H4 (cell line): ENCODE data around the gene FOXD4. TPM values are rescaled to one million over a fixed set of nuclear protein-coding genes. Genes with fewer than 3 reads are reported as not detected.
"Not testable (repeated sequence)": the region's sequence is repeated elsewhere in the genome, so short reads cannot be mapped to it uniquely, and the experiment has no call there.

ENCODE experiments used
- DNase-seq: peaks from one replicate; pipeline ENCODE4 v3.0.0-alpha.2; 2015; ENCODE audit warnings: low spot score
- total RNA-seq: library from RNA; depleted of rRNA; stranded (reverse); fragments of >200 nt; shearing (Covaris generic); gene quantifications from 2 replicates; pipeline ENCODE4 v1.2.3, GENCODE V29; 2014; rRNA removed

The FOXD4 gene
- total RNA-seq, 1 experiment from 2014 or later, result not detected

DNA sequence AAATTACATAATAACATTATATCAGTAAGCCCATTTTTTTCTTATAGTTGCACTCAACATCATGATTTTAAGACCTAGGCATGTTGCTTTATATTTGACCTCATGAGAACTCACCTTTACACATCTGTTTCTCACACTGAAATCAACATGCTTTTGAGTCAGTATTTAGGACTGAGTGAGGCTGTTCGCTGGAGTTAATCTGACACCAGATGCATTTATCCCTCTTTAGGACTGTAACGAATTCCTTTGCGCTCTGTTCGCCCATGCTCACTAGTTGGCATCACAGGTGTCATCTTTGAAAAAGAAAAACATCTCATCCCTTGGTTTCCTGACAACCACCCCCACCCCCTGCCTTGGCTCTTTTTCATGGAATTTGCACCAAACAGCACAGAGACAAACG lies 24.3 kb downstream of the FOXD4 start:
- DNase-seq, result not testable (repeated sequence)

GRCh38 chr9:90851-91250 lies 27.4 kb downstream of the FOXD4 start:
- DNase-seq, result not testable (repeated sequence)

DNA sequence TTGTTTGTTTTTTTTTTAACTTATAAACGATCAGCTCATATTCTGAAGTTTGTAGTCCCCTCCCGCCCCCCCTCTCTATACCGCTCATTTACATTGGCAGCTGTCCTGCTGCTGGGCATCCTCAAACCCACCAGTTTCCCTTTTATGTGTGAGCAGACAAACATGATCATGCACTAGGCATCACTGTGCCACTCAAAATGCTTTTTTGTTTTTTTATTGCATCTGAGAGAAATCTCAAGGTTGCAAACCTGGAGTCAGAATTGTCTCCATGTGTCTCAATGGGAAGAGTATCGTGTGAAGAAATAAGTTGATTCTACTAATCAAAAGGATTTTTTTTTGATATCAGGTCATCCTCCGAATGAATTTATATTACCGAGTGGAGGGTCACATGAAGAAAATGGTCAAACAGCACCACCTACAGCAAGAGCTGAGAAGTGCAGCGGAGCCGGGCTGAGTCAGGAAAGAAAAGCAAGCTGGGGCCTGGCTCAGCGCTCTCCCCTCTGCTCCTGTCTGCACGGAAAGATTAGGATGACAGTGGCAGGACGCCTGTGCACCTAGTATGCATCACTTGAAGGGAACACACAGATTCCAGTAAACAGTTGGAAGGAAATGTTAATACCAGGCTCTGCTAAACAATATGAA lies 29.7 kb downstream of the FOXD4 start:
- DNase-seq, result not testable (repeated sequence)

DNA sequence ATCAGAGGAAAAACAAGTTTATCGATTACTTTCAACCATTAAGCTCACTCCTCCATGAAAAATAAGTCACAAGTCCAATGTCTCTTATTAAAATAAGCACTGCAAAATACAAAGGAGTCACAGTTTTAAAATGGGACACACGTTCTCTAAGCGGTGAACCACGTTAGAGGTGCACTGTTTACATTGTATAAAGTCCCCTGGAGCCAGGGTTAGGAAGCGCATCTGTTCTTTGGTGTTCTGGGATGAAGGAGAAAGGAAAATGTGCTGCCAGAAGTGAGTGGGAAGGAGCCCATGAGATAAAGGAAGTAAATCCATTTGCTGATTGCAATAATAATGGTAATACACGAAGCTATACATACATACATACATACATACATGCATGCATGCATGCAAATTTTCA lies 30.4 kb downstream of the FOXD4 start:
- not testable (repeated sequence) for DNase-seq

DNA sequence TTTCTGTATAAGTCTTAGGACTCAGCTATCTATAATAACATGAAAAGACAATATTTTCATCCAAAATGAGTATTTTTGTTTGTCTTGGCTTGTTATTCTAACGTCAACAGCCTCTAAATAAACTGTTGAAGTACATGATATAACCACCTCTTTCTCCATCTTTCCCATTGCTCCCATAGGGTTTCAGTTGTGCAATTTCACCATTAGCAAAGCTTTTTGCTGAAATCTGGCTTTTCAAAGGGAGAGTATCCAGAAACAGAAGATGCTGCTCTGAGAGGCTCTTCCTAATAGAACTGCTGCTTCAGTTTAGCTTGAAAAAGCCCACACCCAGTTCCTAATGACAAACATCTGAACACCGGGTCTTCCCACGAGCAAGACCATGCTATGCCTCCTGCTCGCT lies 31.1 kb downstream of the FOXD4 start:
- not testable (repeated sequence) for DNase-seq

- not testable (repeated sequence) for DNase-seq
Observed at GRCh38 chr9:86697-87096, 31.5 kb downstream of the FOXD4 start.

DNA sequence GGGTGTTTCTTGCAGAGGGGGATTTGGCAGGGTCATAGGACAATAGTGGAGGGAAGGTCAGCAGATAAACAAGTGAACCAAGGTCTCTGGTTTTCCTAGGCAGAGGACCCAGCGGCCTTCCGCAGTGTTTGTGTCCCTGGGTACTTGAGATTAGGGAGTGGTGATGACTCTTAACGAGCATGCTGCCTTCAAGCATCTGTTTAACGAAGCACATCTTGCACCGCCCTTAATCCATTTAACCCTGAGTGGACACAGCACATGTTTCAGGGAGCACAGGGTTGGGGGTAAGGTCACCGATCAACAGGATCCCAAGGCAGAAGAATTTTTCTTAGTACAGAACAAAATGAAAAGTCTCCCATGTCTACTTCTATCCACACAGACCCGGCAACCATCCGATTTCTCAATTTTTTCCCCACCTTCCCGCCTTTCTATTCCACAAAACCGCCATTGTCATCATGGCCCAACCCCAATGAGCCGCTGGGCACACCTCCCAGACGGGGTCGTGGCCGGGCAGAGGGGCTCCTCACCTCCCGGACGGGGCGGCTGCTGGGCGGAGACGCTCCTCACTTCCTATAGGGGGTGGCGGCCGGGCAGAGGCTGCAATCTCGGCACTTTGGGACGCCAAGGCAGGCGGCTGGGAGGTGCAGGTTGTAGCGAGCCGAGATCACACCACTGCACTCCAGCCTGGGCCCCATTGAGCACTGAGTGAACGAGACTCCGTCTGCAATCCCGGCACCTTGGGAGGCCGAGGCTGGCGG lies 35.1 kb downstream of the FOXD4 start:
- DNase-seq, result not testable (repeated sequence)

- not testable (repeated sequence) for DNase-seq
Observed at GRCh38 chr9:78333-78732, 39.9 kb downstream of the FOXD4 start.

GRCh38 chr9:76389-76788 lies 41.8 kb downstream of the FOXD4 start:
- not testable (repeated sequence) for DNase-seq

GRCh38 chr9:73900-74525 lies 44.2 kb downstream of the FOXD4 start:
- DNase-seq, result not testable (repeated sequence)

GRCh38 chr9:73076-73899 lies 44.9 kb downstream of the FOXD4 start:
- not testable (repeated sequence) for DNase-seq

Other genes starting within 250 kb of the FOXD4 start
- 2.7 and 2.9 TPM in 2 replicates for gene WASHC1, start 89.0 kb downstream of the FOXD4 start, total RNA-seq
- gene ZNG1A, start 60.6 kb upstream of the FOXD4 start, total RNA-seq, result 48.4 and 51.1 TPM in 2 replicates
- gene DOCK8, start 96.4 kb upstream of the FOXD4 start, total RNA-seq, result 0.15 and 0.58 TPM in 2 replicates